Calu3 (cell line): Measurements from ENCODE around the gene B9D1. TPM values are rescaled to one million over a fixed set of nuclear protein-coding genes. Genes with fewer than 3 reads are reported as not detected.

Experiments
- BruUV-seq: library from RNA; stranded (reverse); fragments of 400-500 nt; replicated peaks from 2 replicates; lab custom pipeline; 2021; lab: Mats Ljungman, UMichigan
- CTCF ChIA-PET: fragments of 300-600 bp; sonication (Branson Sonifier 250); formaldehyde crosslinking; loops from one replicate; lab custom pipeline; 2022; ENCODE audit warnings: antibody characterized with exemption; lab: Charles Lee
- DNase-seq: peaks from one replicate; pipeline ENCODE4 v3.0.0; 2022
- H3K27ac Mint-ChIP-seq: one replicate; pipeline ENCODE4 v1.8.0; 2022; ENCODE audit warnings: mixed read lengths; ENCODE audit not compliant: unreplicated experiment
- H3K27me3 Mint-ChIP-seq: one replicate; pipeline ENCODE4 v1.8.0; 2022; ENCODE audit warnings: mixed read lengths; ENCODE audit not compliant: unreplicated experiment
- H3K36me3 Mint-ChIP-seq: one replicate; pipeline ENCODE4 v1.8.0; 2022; ENCODE audit warnings: mild to moderate bottlenecking, moderate library complexity, mixed read lengths; ENCODE audit not compliant: insufficient read depth, unreplicated experiment
- H3K4me1 Mint-ChIP-seq: one replicate; pipeline ENCODE4 v1.8.0; 2022; ENCODE audit warnings: mild to moderate bottlenecking, low read depth, mixed read lengths; ENCODE audit not compliant: unreplicated experiment
- H3K4me3 Mint-ChIP-seq: one replicate; pipeline ENCODE4 v1.8.0; 2022; ENCODE audit warnings: mild to moderate bottlenecking, low read depth, moderate library complexity, mixed read lengths; ENCODE audit not compliant: unreplicated experiment
- H3K9me3 Mint-ChIP-seq: one replicate; pipeline ENCODE4 v1.8.0; 2022; ENCODE audit warnings: low read depth, mixed read lengths; ENCODE audit not compliant: unreplicated experiment
- intact Hi-C: fragments of 100-400 bp; cut with micrococcal nuclease; formaldehyde crosslinking; loops from one replicate; pipeline ENCODE4 v1.10.0; 2022; ENCODE audit not compliant: unreplicated experiment
- total RNA-seq: library from RNA; stranded (reverse); gene quantifications from 2 replicates; pipeline ENCODE4 v1.2.3, GENCODE V29; 2022
- TF ChIP-seq, protein P1 (sequence below): fragments of 200-600 bp; IDR thresholded peaks from one replicate; pipeline ENCODE4 v1.8.0; 2022; ENCODE audit warnings: antibody characterized with exemption; ENCODE audit not compliant: unreplicated experiment

The B9D1 gene
- total RNA-seq, 1 experiment from 2014 or later = 14.1 TPM

DNA sequence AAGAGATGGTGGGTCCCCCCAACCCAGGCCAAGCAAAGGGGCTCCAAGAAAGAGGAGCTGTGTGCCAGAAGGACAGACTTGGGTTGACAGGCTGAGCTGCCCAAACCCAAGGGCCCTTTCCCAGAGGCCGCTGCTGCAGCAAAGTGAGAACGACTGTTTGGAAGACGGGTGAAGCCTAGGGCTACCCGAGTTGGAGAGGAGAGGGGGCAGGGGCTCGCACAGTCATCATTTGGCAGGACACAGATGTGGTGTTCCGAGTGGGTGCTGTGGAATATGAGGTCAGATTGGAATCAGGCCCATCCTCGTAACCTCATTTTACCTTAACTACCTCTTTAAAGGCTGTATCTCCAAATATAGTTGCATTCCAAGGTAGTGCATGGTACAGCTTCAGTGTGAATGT is 29.8 kb upstream of the B9D1 start:
- intact Hi-C loops = no loop called here
- CTCF ChIA-PET = no interaction called here
- no peaks in the 10 kb centered on the region for H3K9me3 Mint-ChIP-seq
- DNase-seq = no peak
- BruUV-seq = no TSS peak
- no peak overlapping the region for H3K27ac Mint-ChIP-seq
- H3K27me3 Mint-ChIP-seq = no peaks in the 10 kb centered on the region
- no peaks in the 10 kb centered on the region for H3K36me3 Mint-ChIP-seq
- TF ChIP-seq, protein P1, sequence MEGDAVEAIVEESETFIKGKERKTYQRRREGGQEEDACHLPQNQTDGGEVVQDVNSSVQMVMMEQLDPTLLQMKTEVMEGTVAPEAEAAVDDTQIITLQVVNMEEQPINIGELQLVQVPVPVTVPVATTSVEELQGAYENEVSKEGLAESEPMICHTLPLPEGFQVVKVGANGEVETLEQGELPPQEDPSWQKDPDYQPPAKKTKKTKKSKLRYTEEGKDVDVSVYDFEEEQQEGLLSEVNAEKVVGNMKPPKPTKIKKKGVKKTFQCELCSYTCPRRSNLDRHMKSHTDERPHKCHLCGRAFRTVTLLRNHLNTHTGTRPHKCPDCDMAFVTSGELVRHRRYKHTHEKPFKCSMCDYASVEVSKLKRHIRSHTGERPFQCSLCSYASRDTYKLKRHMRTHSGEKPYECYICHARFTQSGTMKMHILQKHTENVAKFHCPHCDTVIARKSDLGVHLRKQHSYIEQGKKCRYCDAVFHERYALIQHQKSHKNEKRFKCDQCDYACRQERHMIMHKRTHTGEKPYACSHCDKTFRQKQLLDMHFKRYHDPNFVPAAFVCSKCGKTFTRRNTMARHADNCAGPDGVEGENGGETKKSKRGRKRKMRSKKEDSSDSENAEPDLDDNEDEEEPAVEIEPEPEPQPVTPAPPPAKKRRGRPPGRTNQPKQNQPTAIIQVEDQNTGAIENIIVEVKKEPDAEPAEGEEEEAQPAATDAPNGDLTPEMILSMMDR = no peak
- H3K4me1 Mint-ChIP-seq = no peaks in the 10 kb centered on the region
- H3K4me3 Mint-ChIP-seq = no peak overlapping the region

DNA sequence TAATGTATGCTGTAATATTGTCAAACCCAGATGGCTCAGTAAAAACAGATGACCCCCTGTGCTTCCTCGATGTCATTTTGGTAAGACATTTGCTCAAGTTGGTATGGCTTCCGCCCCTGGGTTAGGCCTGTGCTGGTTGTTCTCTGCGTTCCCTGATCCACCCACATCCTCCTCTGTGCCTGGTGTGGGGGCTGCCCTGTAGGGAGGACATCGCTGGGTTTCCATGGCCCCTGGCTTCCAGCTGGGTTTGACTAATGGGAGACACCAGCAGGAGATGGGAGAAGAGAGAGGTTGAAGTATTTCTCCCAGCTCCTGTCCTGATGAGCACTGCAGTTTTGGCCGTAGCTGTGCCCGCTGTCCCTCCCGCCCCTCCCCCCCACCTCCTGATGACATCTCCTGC is 28.9 kb upstream of the B9D1 start:
- no peak overlapping the region for H3K27ac Mint-ChIP-seq
- TF ChIP-seq, protein P1 = no peak
- no peaks in the 10 kb centered on the region for H3K36me3 Mint-ChIP-seq
- H3K9me3 Mint-ChIP-seq = no peaks in the 10 kb centered on the region
- intact Hi-C loops = no loop called here
- CTCF ChIA-PET = no interaction called here
- no peaks in the 10 kb centered on the region for H3K27me3 Mint-ChIP-seq
- no peak for DNase-seq
- no TSS peak for BruUV-seq
- no peaks in the 10 kb centered on the region for H3K4me1 Mint-ChIP-seq
- no peak overlapping the region for H3K4me3 Mint-ChIP-seq

DNA sequence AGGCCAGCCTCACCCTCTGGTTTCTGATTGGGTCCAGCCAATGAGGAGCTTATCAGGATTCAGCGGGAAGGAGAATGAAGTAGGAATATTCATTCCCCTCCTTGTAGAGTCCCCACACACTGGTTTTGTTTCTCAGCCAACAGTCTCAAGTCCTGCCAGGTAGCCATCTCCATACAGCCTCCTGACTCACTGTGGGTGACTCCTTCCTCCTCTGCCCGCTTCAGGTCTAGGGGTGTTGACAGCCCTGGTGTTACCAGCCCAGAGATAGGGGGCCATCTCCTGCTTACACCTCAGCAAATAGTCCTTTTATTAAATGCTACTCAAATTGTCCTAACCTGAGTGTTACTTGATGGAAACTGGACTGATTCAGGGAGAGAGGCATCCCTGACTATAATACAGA is 28.4 kb upstream of the B9D1 start:
- CTCF ChIA-PET = no interaction called here
- intact Hi-C loops = no loop called here
- no TSS peak for BruUV-seq
- H3K36me3 Mint-ChIP-seq = no peaks in the 10 kb centered on the region
- H3K4me1 Mint-ChIP-seq = no peaks in the 10 kb centered on the region
- no peak overlapping the region for H3K27ac Mint-ChIP-seq
- H3K27me3 Mint-ChIP-seq = no peaks in the 10 kb centered on the region
- H3K9me3 Mint-ChIP-seq = no peaks in the 10 kb centered on the region
- TF ChIP-seq, protein P1 = no peak
- no peak for DNase-seq
- H3K4me3 Mint-ChIP-seq = no peak overlapping the region

DNA sequence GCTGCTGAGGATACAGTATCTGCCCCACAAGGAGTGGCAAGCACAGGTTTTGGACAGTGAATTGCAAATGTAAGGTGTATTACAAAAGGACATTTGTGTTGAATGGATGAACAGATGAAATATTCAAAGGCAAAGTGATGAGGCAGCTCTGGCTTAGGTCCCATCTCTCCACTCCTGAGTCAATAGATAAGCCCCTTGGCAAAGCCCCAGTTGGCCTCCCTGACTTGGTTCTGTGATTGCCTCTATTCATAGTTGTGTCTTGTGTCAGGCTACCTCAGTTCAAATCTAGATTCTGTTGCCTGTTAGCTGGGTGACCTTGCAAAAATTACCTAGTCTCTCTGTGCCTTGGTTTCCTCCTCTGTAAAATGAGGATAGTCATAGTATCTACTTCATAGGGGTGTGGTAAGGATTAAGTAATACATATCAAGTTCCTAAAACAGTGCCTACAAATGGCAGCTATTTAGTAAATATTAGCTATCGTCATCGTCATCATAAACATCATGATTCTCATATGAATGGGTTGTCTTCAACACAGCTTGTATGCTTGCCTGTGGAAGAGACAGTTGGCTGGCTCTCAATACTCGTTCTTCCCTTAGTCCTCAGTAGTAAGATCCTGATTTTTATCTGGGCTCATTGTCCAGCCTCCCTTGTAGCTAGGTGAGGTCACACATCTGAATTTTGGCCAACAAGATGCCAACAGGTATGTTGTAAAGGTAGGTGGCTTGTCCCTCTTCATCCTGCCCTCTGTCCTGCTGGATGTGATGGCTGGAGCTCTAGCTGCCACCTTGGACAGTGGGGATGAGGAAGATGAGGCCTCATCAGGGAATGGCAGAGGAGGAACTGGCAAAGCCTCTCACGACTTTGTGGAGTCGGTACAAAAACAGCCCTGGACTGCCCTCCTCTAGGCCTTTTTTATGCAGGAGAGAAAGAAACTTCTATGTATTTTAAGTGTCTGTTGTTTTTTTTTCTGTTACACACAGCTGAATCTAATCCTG is 26.6 kb upstream of the B9D1 start:
- no TSS peak for BruUV-seq
- H3K4me1 Mint-ChIP-seq = no peaks in the 10 kb centered on the region
- no peaks in the 10 kb centered on the region for H3K9me3 Mint-ChIP-seq
- no peak overlapping the region for H3K4me3 Mint-ChIP-seq
- H3K27ac Mint-ChIP-seq = no peak overlapping the region
- H3K27me3 Mint-ChIP-seq = no peaks in the 10 kb centered on the region
- intact Hi-C loops = no loop called here
- CTCF ChIA-PET = interaction anchor here (0.6 kb wide), 1 partner anchor 27 kb away, joined by 10 read pairs; no protein-coding TSS in a partner anchor
- no peak for DNase-seq
- TF ChIP-seq, protein P1 = no peak
- H3K36me3 Mint-ChIP-seq = no peaks in the 10 kb centered on the region
